K562 (cell line): ENCODE measurements around the gene CHCT1. TPM values are rescaled to one million over a fixed set of nuclear protein-coding genes. Genes with fewer than 3 reads are reported as not detected.

Source experiments
- AFF1 ChIP-seq, 2 experiments: fragments of 450-650 bp; IDR thresholded peaks; 2 replicates each; pipeline ENCODE4 v1.6.1; 2018; ENCODE audit warnings: mild to moderate bottlenecking in 2 of 2, low read depth in 1 of 2; ENCODE audit not compliant: partially characterized antibody in 2 of 2
- ATF6 ChIP-seq: sonication (generic); formaldehyde crosslinking; IDR thresholded peaks from 2 replicates; pipeline ENCODE4 v1.4.0; 2020; ENCODE audit warnings: mild to moderate bottlenecking, missing genetic modification reagents
- FOXJ3 ChIP-seq: sonication (generic); formaldehyde crosslinking; IDR thresholded peaks from 2 replicates; pipeline ENCODE4 v1.4.0; 2020; ENCODE audit warnings: mild to moderate bottlenecking, missing genetic modification reagents
- NR1H2 ChIP-seq: sonication (generic); formaldehyde crosslinking; IDR thresholded peaks from 2 replicates; pipeline ENCODE4 v1.4.0; 2020; ENCODE audit warnings: mild to moderate bottlenecking, missing genetic modification reagents
- PKNOX1 ChIP-seq: fragments of 450-650 bp; IDR thresholded peaks from 2 replicates; pipeline ENCODE4 v1.6.1; 2016
- POLR3G ChIP-seq: IDR thresholded peaks from 2 replicates; pipeline ENCODE4 v1.6.1; 2011; ENCODE audit not compliant: insufficient read length, insufficient replicate concordance; ENCODE audit errors: extremely low read depth
- PRPF4 ChIP-seq: fragments of 200-400 bp; formaldehyde crosslinking; IDR thresholded peaks from one replicate; pipeline ENCODE4 v1.6.1; 2017; ENCODE audit warnings: low read length, low read depth, mild to moderate bottlenecking; ENCODE audit not compliant: insufficient read depth, poor library complexity, severe bottlenecking
- SLC30A9 ChIP-seq: fragments of 250-450 bp; sonication (Bioruptor Pico); IDR thresholded peaks from 2 replicates; pipeline ENCODE4 v1.8.0; 2022; ENCODE audit warnings: mild to moderate bottlenecking, moderate library complexity
- SOX6 ChIP-seq: fragments of 450-650 bp; IDR thresholded peaks from 2 replicates; pipeline ENCODE4 v1.6.1; 2014; ENCODE audit warnings: mild to moderate bottlenecking
- SPI1 ChIP-seq: IDR thresholded peaks from 2 replicates; pipeline ENCODE4 v1.6.1; 2011; ENCODE audit warnings: low read depth, low read length, control low read depth, borderline replicate concordance
- ZNF174 ChIP-seq: fragments of 250-450 bp; sonication (Bioruptor Pico); IDR thresholded peaks from 2 replicates; pipeline ENCODE4 v1.4.0; 2020; ENCODE audit warnings: mild to moderate bottlenecking
- ZNF407 ChIP-seq: fragments of 450-650 bp; IDR thresholded peaks from 2 replicates; pipeline ENCODE4 v1.6.1; 2016; ENCODE audit warnings: low read depth
- ZNF586 ChIP-seq: fragments of 450-650 bp; formaldehyde crosslinking; conservative IDR thresholded peaks from 2 replicates; pipeline ENCODE4 v1.4.0; 2020; ENCODE audit warnings: mild to moderate bottlenecking, moderate library complexity
- polyA plus RNA-seq, 8 experiments: library from polyadenylated mRNA; depleted of rRNA in 4 of 8; stranded (reverse) in 5 of 8; unstranded in 3 of 8; fragments of >200 nt; fragmentation: Nextera tagmentation in 2 of 8; fragmentation: Illumina TruSeq in 1 of 8; extraction: Ambion mirVana in 2 of 8; extraction: Trizol in 1 of 8; gene quantifications; 2 replicates each; pipeline versions ENCODE4 v1.2.1 to v1.2.3, GENCODE V29; 2011 to 2014; ENCODE audit warnings: inconsistent platforms in 1 of 8, missing spikeins in 1 of 8
- total RNA-seq, 7 experiments: library from RNA; depleted of rRNA in 6 of 7; stranded (reverse); fragments of >200 nt in 6 of 7; fragmentation: Illumina TruSeq in 2 of 7; extraction: Trizol in 2 of 7; gene quantifications; 2 replicates each; pipeline versions ENCODE4 v1.2.1 to v1.2.3, GENCODE V29; 2011 to 2021; ENCODE audit warnings: low replicate concordance in 1 of 7

The CHCT1 gene
- total and polyA plus RNA-seq, 9 of the 15 experiments (the other 6 are each of a cell fraction or from before 2014, with no cell fraction given): not detected

GRCh38 chr17:60381958-60382357 lies 40.3 kb upstream of the CHCT1 start (continued):
- TF ChIP-seq ZNF407: no peak
- TF ChIP-seq AFF1 (IDR thresholded peaks at IDR 0.05; ENCODE audit: low read depth in 1 of 2, partially characterized antibody in 2 of 2): no peak
- TF ChIP-seq POLR3G: no peak
- TF ChIP-seq SLC30A9 (CRISPR knock-in tag): no peak
- TF ChIP-seq PRPF4: no peak
- TF ChIP-seq ZNF586: no peak
- TF ChIP-seq ATF6 (CRISPR knock-in tag): no peak
- TF ChIP-seq NR1H2 (CRISPR knock-in tag): no peak
- no peak for TF ChIP-seq FOXJ3 (CRISPR knock-in tag)
- no peak for TF ChIP-seq SPI1
- 0 out of 2 replicates have a peak, but pooled peaks have one; percentile 4 for TF ChIP-seq PKNOX1
- no peak for TF ChIP-seq ZNF174 (CRISPR knock-in tag)
- 0 out of 2 replicates have a peak, but pooled peaks have one; percentile 32 for TF ChIP-seq SOX6
